Measurements from ENCODE around the gene VANGL1. TPM values are rescaled to one million over a fixed set of nuclear protein-coding genes. Genes with fewer than 3 reads are reported as not detected.

Gene VANGL1
- total and polyA plus RNA-seq, 5 experiments from 2014 or later, result 0.22 to 3.4 (median 0.23) TPM

- DNase-seq (no peak), ATAC-seq (no peak)
- Mint-ChIP-seq H3K27me3 (peaks cover 0 to 15% (median 2%) of the 10 kb centered on the region in 5 donors), H3K9me3 (no peaks in the 10 kb centered on the region), H3K36me3 (no peaks in the 10 kb centered on the region), H3K27ac (no peak overlapping the region), H3K4me3 (no peak overlapping the region), H3K4me1 (no peaks in the 10 kb centered on the region)
- POLR2A ChIA-PET, result no interaction called here
Measured at GRCh38 chr1:115719285-115719684, 77.5 kb downstream of the VANGL1 start.

- Mint-ChIP-seq H3K27ac (no peak overlapping the region), H3K9me3 (no peaks in the 10 kb centered on the region), H3K36me3 (no peaks in the 10 kb centered on the region), H3K4me3 (no peak overlapping the region), H3K4me1 (no peaks in the 10 kb centered on the region), H3K27me3 (peaks cover 0 to 15% (median 0%) of the 10 kb centered on the region in 5 donors)
- DNase-seq (no peak), ATAC-seq (no peak)
- POLR2A ChIA-PET, result no interaction called here
Measured at GRCh38 chr1:115722221-115722620, 80.5 kb downstream of the VANGL1 start.

GRCh38 chr1:115723756-115724155 lies 82.0 kb downstream of the VANGL1 start:
- H3K36me3 Mint-ChIP-seq, result no peaks in the 10 kb centered on the region
- H3K4me1 Mint-ChIP-seq, result no peaks in the 10 kb centered on the region
- DNase-seq, result no peak
- no peak overlapping the region for H3K4me3 Mint-ChIP-seq
- H3K27ac Mint-ChIP-seq, result no peak overlapping the region
- no peak for ATAC-seq
- H3K27me3 Mint-ChIP-seq, result peaks cover 0 to 4% (median 0%) of the 10 kb centered on the region in 5 donors
- POLR2A ChIA-PET, result no interaction called here
- no peaks in the 10 kb centered on the region for H3K9me3 Mint-ChIP-seq

- DNase-seq (no peak), ATAC-seq (no peak)
- POLR2A ChIA-PET, result no interaction called here
- Mint-ChIP-seq H3K4me3 (no peak overlapping the region), H3K36me3 (no peaks in the 10 kb centered on the region), H3K4me1 (no peaks in the 10 kb centered on the region), H3K27ac (peak overlapping the region in 1 of 10 donors; percentile 13), H3K27me3 (peaks cover 0 to 4% (median 1%) of the 10 kb centered on the region in 5 donors), H3K9me3 (no peaks in the 10 kb centered on the region)
Measured at GRCh38 chr1:115725600-115725999, 83.8 kb downstream of the VANGL1 start.

- ATAC-seq, result no peak
- POLR2A ChIA-PET, result no interaction called here
- Mint-ChIP-seq H3K27me3 (peaks cover 0 to 8% (median 1%) of the 10 kb centered on the region in 5 donors), H3K4me3 (no peak overlapping the region), H3K9me3 (no peaks in the 10 kb centered on the region), H3K4me1 (no peaks in the 10 kb centered on the region), H3K27ac (peak overlapping the region in 1 of 10 donors; percentile 13), H3K36me3 (no peaks in the 10 kb centered on the region)
- DNase-seq, result no peak
Measured at GRCh38 chr1:115726161-115726560, 84.4 kb downstream of the VANGL1 start.

- Mint-ChIP-seq H3K4me1 (no peaks in the 10 kb centered on the region), H3K27ac (no peak overlapping the region)
- DNase-seq, result no peak
Measured at GRCh38 chr1:115726570-115726969, 84.8 kb downstream of the VANGL1 start.

GRCh38 chr1:115727706-115728249 lies 86.0 kb downstream of the VANGL1 start:
- H3K9me3 Mint-ChIP-seq, result no peaks in the 10 kb centered on the region
- ATAC-seq (no peak), DNase-seq (no peak)
- POLR2A ChIA-PET, result no interaction called here
- no peak overlapping the region for H3K4me3 Mint-ChIP-seq
- no peak overlapping the region for H3K27ac Mint-ChIP-seq
- H3K4me1 Mint-ChIP-seq, result no peaks in the 10 kb centered on the region
- peaks cover 0 to 10% (median 0%) of the 10 kb centered on the region in 5 donors for H3K27me3 Mint-ChIP-seq
- H3K36me3 Mint-ChIP-seq, result no peaks in the 10 kb centered on the region

More at GRCh38 chr1:115726570-115726969, 84.8 kb downstream of the VANGL1 start:
- Mint-ChIP-seq H3K27me3 (peaks cover 0 to 10% (median 1%) of the 10 kb centered on the region in 5 donors), H3K9me3 (no peaks in the 10 kb centered on the region), H3K4me3 (no peak overlapping the region), H3K36me3 (no peaks in the 10 kb centered on the region)
- no peak for ATAC-seq
- POLR2A ChIA-PET, result no interaction called here

- Mint-ChIP-seq H3K4me3 (no peak overlapping the region), H3K27ac (no peak overlapping the region), H3K36me3 (no peaks in the 10 kb centered on the region), H3K4me1 (no peaks in the 10 kb centered on the region), H3K9me3 (no peaks in the 10 kb centered on the region), H3K27me3 (peaks cover 0 to 10% (median under 1%) of the 10 kb centered on the region in 5 donors)
- no peak for DNase-seq
- ATAC-seq, result no peak
- POLR2A ChIA-PET, result no interaction called here
Measured at GRCh38 chr1:115728341-115728740, 86.6 kb downstream of the VANGL1 start.

- Mint-ChIP-seq H3K9me3 (no peaks in the 10 kb centered on the region), H3K27ac (no peak overlapping the region), H3K4me1 (no peaks in the 10 kb centered on the region), H3K4me3 (no peak overlapping the region), H3K36me3 (no peaks in the 10 kb centered on the region), H3K27me3 (peaks cover 0 to 22% (median 3%) of the 10 kb centered on the region in 5 donors)
- ATAC-seq (no peak), DNase-seq (no peak)
- POLR2A ChIA-PET, result no interaction called here
Measured at GRCh38 chr1:115729756-115730155, 88.0 kb downstream of the VANGL1 start.

- POLR2A ChIA-PET, result no interaction called here
- ATAC-seq (no peak), DNase-seq (no peak)
- Mint-ChIP-seq H3K27ac (no peak overlapping the region), H3K9me3 (no peaks in the 10 kb centered on the region), H3K27me3 (peaks cover 0 to 30% (median 3%) of the 10 kb centered on the region in 5 donors), H3K36me3 (no peaks in the 10 kb centered on the region), H3K4me1 (no peaks in the 10 kb centered on the region), H3K4me3 (no peak overlapping the region)
Measured at GRCh38 chr1:115732316-115732715, 90.5 kb downstream of the VANGL1 start.

- no peak for DNase-seq
- ATAC-seq, result no peak
- POLR2A ChIA-PET, result interaction anchor here (0.6 kb wide), 1 partner anchor 1331 kb away, joined by 4 read pairs; no protein-coding TSS in a partner anchor
- Mint-ChIP-seq H3K36me3 (no peaks in the 10 kb centered on the region), H3K4me3 (no peak overlapping the region), H3K27ac (no peak overlapping the region), H3K4me1 (no peaks in the 10 kb centered on the region), H3K9me3 (no peaks in the 10 kb centered on the region), H3K27me3 (peaks cover 0 to 31% (median 4%) of the 10 kb centered on the region in 5 donors)
Measured at GRCh38 chr1:115740811-115741210, 99.0 kb downstream of the VANGL1 start.

GRCh38 chr1:115744646-115745275 lies 103.0 kb downstream of the VANGL1 start:
- POLR2A ChIA-PET, result no interaction called here
- no peaks in the 10 kb centered on the region for H3K36me3 Mint-ChIP-seq
- H3K4me3 Mint-ChIP-seq, result no peak overlapping the region
- peaks cover 0 to 2% (median 0%) of the 10 kb centered on the region in 9 donors for H3K9me3 Mint-ChIP-seq
- H3K4me1 Mint-ChIP-seq, result peaks cover 0 to 1% (median 0%) of the 10 kb centered on the region in 4 donors
- H3K27ac Mint-ChIP-seq, result no peak overlapping the region
- H3K27me3 Mint-ChIP-seq, result peaks cover 4 to 27% (median 9%) of the 10 kb centered on the region in 5 donors
- ATAC-seq (no peak), DNase-seq (no peak)

- DNase-seq (no peak), ATAC-seq (no peak)
- Mint-ChIP-seq H3K36me3 (no peaks in the 10 kb centered on the region), H3K27me3 (peaks cover 1 to 27% (median 12%) of the 10 kb centered on the region in 5 donors), H3K27ac (no peak overlapping the region), H3K4me1 (peaks cover 0 to 1% (median 0%) of the 10 kb centered on the region in 4 donors), H3K9me3 (peaks cover 0 to 2% (median 0%) of the 10 kb centered on the region in 9 donors), H3K4me3 (no peak overlapping the region)
- POLR2A ChIA-PET, result no interaction called here
Measured at GRCh38 chr1:115746021-115746690, 104.4 kb downstream of the VANGL1 start.

Data from naive thymus-derived CD8-positive, alpha-beta T cell (primary cell).